ENCODE results near the gene FOLH1.
"Not testable (repeated sequence)": the region's sequence is repeated elsewhere in the genome, so short reads cannot be mapped to it uniquely, and the experiment has no call there.

Gene FOLH1

GRCh38 chr11:49177936-49178335 lies 30.5 kb downstream of the FOLH1 start:
- DNase-seq (ENCODE audit: low read depth) = not testable (repeated sequence)

DNA sequence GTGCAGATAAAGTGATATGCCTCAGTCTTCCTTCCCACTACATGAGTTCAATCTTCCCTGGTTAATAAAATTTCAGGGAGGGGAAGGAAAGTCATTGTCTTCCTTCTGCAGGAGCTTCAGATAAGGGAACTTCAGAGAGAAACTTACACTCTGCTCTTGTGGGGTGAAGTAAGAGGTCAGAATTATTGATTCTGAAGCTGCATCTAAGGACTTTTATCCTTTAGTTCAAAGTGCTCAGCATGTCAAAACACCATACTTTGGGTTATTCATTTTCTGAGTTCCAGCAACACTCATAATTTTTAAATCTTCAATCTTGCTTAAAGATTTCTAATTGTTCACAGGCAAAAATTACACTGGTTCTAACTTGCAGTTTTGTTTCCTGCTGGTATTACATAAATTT lies 33.0 kb downstream of the FOLH1 start:
- DNase-seq (ENCODE audit: low read depth) = not testable (repeated sequence)

DNA sequence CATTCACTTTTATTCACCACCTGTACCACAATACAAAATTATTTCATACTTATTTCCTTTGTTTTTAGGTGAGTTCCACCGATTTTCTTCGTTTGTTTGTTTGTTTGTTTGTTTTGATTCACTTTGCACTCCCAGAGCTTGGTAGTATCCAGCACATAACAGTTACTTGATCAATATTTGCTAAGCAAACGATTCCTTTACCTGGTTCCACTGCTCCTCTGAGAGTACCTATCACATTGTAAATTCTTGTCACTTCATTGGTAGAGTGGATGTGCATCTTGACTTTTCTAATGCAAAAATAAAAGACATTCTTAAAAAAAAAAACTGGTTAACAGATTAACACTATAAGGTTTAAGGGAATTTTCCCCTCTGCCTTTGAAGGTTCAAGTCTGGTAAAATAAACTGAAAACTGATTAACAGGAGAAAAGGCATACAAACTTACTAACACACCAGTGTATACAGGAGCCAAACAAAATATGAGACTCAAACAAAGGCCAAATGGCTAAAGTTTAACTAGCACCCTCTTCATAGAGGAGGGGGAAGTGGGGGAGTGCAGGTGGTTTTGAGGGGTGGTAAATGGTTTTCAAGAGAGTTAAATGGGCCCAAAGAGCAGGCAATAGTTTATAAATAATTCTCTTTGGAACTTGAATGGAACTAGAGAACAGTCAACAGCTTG lies 33.6 kb downstream of the FOLH1 start:
- DNase-seq (ENCODE audit: low read depth) = not testable (repeated sequence)

DNA sequence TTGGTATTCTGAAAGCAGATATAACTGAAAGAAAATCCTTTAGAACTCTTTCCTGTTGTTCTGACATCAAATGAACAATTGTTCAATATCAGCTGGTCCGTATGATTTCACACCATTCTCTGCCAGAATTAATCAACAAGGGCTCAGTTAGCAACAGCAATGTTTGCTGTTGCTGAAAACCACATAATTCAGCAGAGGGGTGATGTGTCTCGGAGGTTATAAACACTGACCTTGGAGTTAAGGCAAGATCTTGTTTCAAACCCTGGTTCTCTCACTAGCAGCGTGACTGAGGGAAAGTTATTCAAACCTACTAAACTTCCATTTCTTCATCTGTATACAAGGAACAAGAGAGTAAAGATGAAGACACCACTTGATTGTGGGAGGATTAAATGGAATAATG lies 36.8 kb downstream of the FOLH1 start:
- not testable (repeated sequence) for DNase-seq (ENCODE audit: low read depth)

DNA sequence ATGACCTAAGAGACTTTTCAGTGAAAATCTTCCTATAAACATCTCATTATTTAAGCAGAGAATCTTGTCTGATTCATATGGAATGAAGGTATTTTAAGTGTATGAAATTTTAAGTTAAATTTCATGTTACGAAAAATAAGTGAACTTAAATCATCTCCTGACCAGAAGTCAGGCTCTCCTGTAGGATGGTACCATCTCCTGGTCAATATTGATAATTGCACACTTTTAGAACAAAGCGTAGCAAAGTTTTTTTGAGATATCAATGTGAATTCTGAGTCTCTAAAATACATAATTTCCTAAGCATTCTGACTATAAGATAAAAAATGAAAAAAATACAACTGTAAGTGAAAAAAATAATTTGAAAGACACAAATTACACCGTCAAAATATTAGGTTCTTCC lies 38.8 kb downstream of the FOLH1 start:
- DNase-seq (ENCODE audit: low read depth) = not testable (repeated sequence)

- DNase-seq (ENCODE audit: low read depth) = not testable (repeated sequence)
These were observed 39.4 kb downstream of the FOLH1 start for GRCh38 chr11:49168992-49169391.

DNA sequence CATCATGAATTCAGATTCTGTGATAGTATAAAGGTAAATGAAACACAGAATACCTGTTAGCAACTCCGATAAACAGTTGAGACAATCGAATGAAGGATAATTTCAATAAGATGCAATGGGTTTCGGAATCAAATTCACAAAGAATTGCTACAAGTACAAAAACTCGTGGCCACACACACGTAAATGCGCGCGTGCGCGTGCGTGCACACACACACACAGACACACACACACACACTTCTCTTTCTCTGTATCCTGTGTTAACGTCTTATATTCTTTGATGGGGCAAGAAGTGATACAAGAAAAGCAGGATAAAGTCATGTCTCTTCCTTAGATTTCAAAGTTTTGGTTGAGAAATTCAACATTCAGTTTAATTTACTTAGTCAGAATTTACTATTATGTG lies 57.2 kb downstream of the FOLH1 start:
- no peak for DNase-seq (ENCODE audit: low read depth)

DNA sequence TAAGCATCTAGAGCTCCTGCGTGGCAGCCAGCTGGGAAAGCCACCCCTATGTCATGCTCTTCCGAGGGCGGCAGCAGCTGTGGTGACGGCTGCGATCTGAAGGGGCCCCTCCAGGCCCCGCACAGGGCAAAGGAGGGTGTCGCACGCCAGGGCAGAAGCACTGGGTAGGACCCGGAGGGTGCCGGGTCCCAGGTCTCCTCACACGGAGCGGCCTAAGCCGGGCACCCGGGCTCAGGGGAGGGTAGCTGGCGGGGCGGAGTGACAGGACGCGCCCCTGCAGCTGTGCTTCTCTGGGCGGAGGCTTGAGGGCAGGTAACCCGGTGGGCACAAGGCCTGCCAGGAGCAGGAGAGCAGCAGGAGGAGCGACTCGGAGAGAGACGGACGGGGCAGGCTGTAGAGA lies 106.0 kb downstream of the FOLH1 start:
- not testable (repeated sequence) for DNase-seq (ENCODE audit: low read depth)
